Naive thymus-derived CD4-positive, alpha-beta T cell (primary cell): ENCODE results near the gene CSF1. TPM values are rescaled to one million over a fixed set of nuclear protein-coding genes. Genes with fewer than 3 reads are reported as not detected.
A peak's percentile ranks its signal among the peaks of the same experiment; 100 is the strongest.
"Not testable (repeated sequence)": the region's sequence is repeated elsewhere in the genome, so short reads cannot be mapped to it uniquely, and the experiment has no call there.

ENCODE experiments used
- ATAC-seq: fragments of 150-1000 bp; cut with Tn5 transposase; 2 replicates; pipeline ENCODE4 v1.10.0; 2021; ENCODE audit warnings: mild to moderate bottlenecking, moderate library complexity
- CTCF ChIA-PET: fragments of 350-600 bp; sonication (Branson Sonifier 250); formaldehyde crosslinking; loops from one replicate; lab custom pipeline; 2021; ENCODE audit warnings: antibody characterized with exemption; lab: Charles Lee
- POLR2A ChIA-PET: fragments of 350-600 bp; sonication (Branson Sonifier 250); formaldehyde crosslinking; loops from one replicate; lab custom pipeline; 2021; ENCODE audit warnings: antibody characterized with exemption, inconsistent platforms; lab: Charles Lee
- DNase-seq, 9 donors: peaks; one replicate each; pipeline versions ENCODE4 v3.0.0 to v3.0.0-alpha.2; 2020 to 2022; ENCODE audit warnings: mixed read lengths in 1 of 9
- H3K27ac ChIP-seq: one replicate; pipeline ENCODE4 v1.7.0; 2013; ENCODE audit warnings: mild to moderate bottlenecking, low read depth, low read length, moderate library complexity
- H3K27me3 ChIP-seq, 2 donors: one replicate each; pipeline ENCODE4 v1.7.0; 2013; ENCODE audit warnings: low read length in 2 of 2, mild to moderate bottlenecking in 2 of 2, moderate library complexity in 2 of 2; ENCODE audit not compliant: control insufficient read depth in 2 of 2, insufficient read depth in 2 of 2
- H3K36me3 ChIP-seq, 3 experiments: 1 replicate in 2 of 3; 2 replicates in 1 of 3; pipeline ENCODE4 v1.7.0; 2013; ENCODE audit warnings: low read length in 3 of 3, mild to moderate bottlenecking in 3 of 3, moderate library complexity in 1 of 3; ENCODE audit not compliant: insufficient read depth in 3 of 3, control insufficient read depth in 2 of 3
- H3K4me1 ChIP-seq, 2 donors: one replicate each; pipeline ENCODE4 v1.7.0; 2013; ENCODE audit warnings: low read length in 2 of 2, mild to moderate bottlenecking in 2 of 2, moderate library complexity in 1 of 2; ENCODE audit not compliant: control insufficient read depth in 2 of 2, insufficient read depth in 2 of 2
- H3K4me3 ChIP-seq: 2 replicates; pipeline ENCODE4 v1.7.0; 2013; ENCODE audit warnings: mild to moderate bottlenecking, low read length
- H3K9me3 ChIP-seq, 3 experiments: 1 replicate in 2 of 3; 2 replicates in 1 of 3; pipeline ENCODE4 v1.7.0; 2013; ENCODE audit warnings: low read length in 3 of 3; ENCODE audit not compliant: control insufficient read depth in 2 of 3
- H3K27ac Mint-ChIP-seq, 9 donors: one replicate each; pipeline ENCODE4 v1.8.0; 2020 to 2022; ENCODE audit warnings: mixed read lengths in 9 of 9, mild to moderate bottlenecking in 8 of 9, moderate library complexity in 5 of 9, inconsistent platforms in 2 of 9
- H3K27me3 Mint-ChIP-seq, 5 donors: one replicate each; pipeline ENCODE4 v1.8.0; 2021 to 2022; ENCODE audit warnings: mixed read lengths in 5 of 5, mild to moderate bottlenecking in 1 of 5
- H3K36me3 Mint-ChIP-seq, 5 donors: one replicate each; pipeline ENCODE4 v1.8.0; 2020 to 2022; ENCODE audit warnings: mixed read lengths in 5 of 5, mild to moderate bottlenecking in 3 of 5, inconsistent platforms in 1 of 5
- H3K4me1 Mint-ChIP-seq, 7 donors: one replicate each; pipeline ENCODE4 v1.8.0; 2020 to 2022; ENCODE audit warnings: mixed read lengths in 7 of 7, mild to moderate bottlenecking in 3 of 7, inconsistent platforms in 1 of 7
- H3K4me3 Mint-ChIP-seq, 10 donors: one replicate each; pipeline ENCODE4 v1.8.0; 2020 to 2022; ENCODE audit warnings: mild to moderate bottlenecking in 10 of 10, mixed read lengths in 10 of 10, moderate library complexity in 6 of 10, inconsistent platforms in 2 of 10
- H3K9me3 Mint-ChIP-seq, 11 donors: one replicate each; pipeline ENCODE4 v1.8.0; 2020 to 2022; ENCODE audit warnings: mixed read lengths in 11 of 11, mild to moderate bottlenecking in 4 of 11, inconsistent platforms in 1 of 11, moderate library complexity in 1 of 11
- intact Hi-C, 2 donors: fragments of 100-400 bp; cut with micrococcal nuclease; formaldehyde crosslinking; loops; one replicate each; pipeline ENCODE4 v1.15.1; 2023
- polyA plus RNA-seq, 2 donors: library from polyadenylated mRNA; unstranded; fragments of 300-500 nt; fragmentation: Illumina TruSeq; gene quantifications; one replicate each; pipeline ENCODE4 v1.2.3, GENCODE V29; 2021
- total RNA-seq, 6 experiments: library from RNA in 5 of 6; stranded (reverse) in 5 of 6; gene quantifications; 1 replicate in 5 of 6; 2 replicates in 1 of 6; pipeline ENCODE4 v1.2.3 and lab custom pipeline; 2021 to 2026

Gene CSF1
- total and polyA plus RNA-seq, 7 experiments from 2014 or later = 0.94 to 125 (median 2.2) TPM

GRCh38 chr1:109950509-109950908 lies 39.9 kb downstream of the CSF1 start:
- Histone ChIP-seq H3K27ac (no peak overlapping the region), H3K36me3 (no peaks in the 10 kb centered on the region), H3K9me3 (no peaks in the 10 kb centered on the region), H3K4me1 (no peaks in the 10 kb centered on the region), H3K4me3 (no peak overlapping the region), H3K27me3 (no peaks in the 10 kb centered on the region)
- Mint-ChIP-seq H3K4me1 (peaks cover 0 to 6% (median 0%) of the 10 kb centered on the region in 7 donors), H3K27me3 (peaks cover 0 to 11% (median 4%) of the 10 kb centered on the region in 5 donors), H3K27ac (peak overlapping the region in 1 of 9 donors; percentile 29), H3K9me3 (no peaks in the 10 kb centered on the region), H3K4me3 (no peak overlapping the region), H3K36me3 (peaks cover 0 to 3% (median 0%) of the 10 kb centered on the region in 5 donors)
- ChIA-PET POLR2A (no interaction called here), CTCF (no interaction called here)
- no peak for ATAC-seq
- intact Hi-C loops = no loop called here
- no peak for DNase-seq

GRCh38 chr1:109951501-109951900 lies 40.9 kb downstream of the CSF1 start:
- H3K9me3 ChIP-seq, H3K4me3 ChIP-seq, H3K27ac Mint-ChIP-seq, H3K36me3 ChIP-seq, H3K4me1 ChIP-seq, H3K27me3 Mint-ChIP-seq, DNase-seq, H3K4me3 Mint-ChIP-seq, POLR2A ChIA-PET, ATAC-seq, H3K36me3 Mint-ChIP-seq, H3K4me1 Mint-ChIP-seq, H3K9me3 Mint-ChIP-seq, H3K27me3 ChIP-seq, intact Hi-C loops, H3K27ac ChIP-seq, CTCF ChIA-PET: not testable (repeated sequence)

GRCh38 chr1:109954041-109954512 lies 43.4 kb downstream of the CSF1 start:
- no peaks in the 10 kb centered on the region for H3K9me3 Mint-ChIP-seq
- Histone ChIP-seq H3K9me3 (no peaks in the 10 kb centered on the region), H3K27me3 (no peaks in the 10 kb centered on the region), H3K27ac (no peak overlapping the region), H3K4me3 (no peak overlapping the region), H3K4me1 (no peaks in the 10 kb centered on the region), H3K36me3 (no peaks in the 10 kb centered on the region)
- no peak for ATAC-seq
- DNase-seq = no peak
- no peak overlapping the region for H3K4me3 Mint-ChIP-seq
- H3K27ac Mint-ChIP-seq = no peak overlapping the region
- CTCF ChIA-PET = no interaction called here
- intact Hi-C loops = no loop called here
- H3K4me1 Mint-ChIP-seq = no peaks in the 10 kb centered on the region
- no peaks in the 10 kb centered on the region for H3K36me3 Mint-ChIP-seq
- peaks cover 6 to 22% (median 10%) of the 10 kb centered on the region in 5 donors for H3K27me3 Mint-ChIP-seq
- POLR2A ChIA-PET = no interaction called here

GRCh38 chr1:109959632-109959973 lies 49.0 kb downstream of the CSF1 start:
- Mint-ChIP-seq H3K4me1 (peaks cover 0 to 5% (median 0%) of the 10 kb centered on the region in 7 donors), H3K9me3 (no peaks in the 10 kb centered on the region), H3K27me3 (peaks cover 6 to 39% (median 18%) of the 10 kb centered on the region in 5 donors), H3K27ac (no peak overlapping the region), H3K36me3 (no peaks in the 10 kb centered on the region), H3K4me3 (no peak overlapping the region)
- Histone ChIP-seq H3K27ac (no peak overlapping the region), H3K9me3 (no peaks in the 10 kb centered on the region), H3K36me3 (no peaks in the 10 kb centered on the region), H3K27me3 (no peaks in the 10 kb centered on the region), H3K4me1 (no peaks in the 10 kb centered on the region), H3K4me3 (no peak overlapping the region)
- DNase-seq (no peak), ATAC-seq (no peak)
- CTCF ChIA-PET = interaction anchor here (0.6 to 2.5 kb wide), 2 partner anchors 24 to 127 kb away, joined by 3 to 10 read pairs; partner anchors contain the start of gene AHCYL1
- intact Hi-C loops = no loop called here
- POLR2A ChIA-PET = no interaction called here

- ATAC-seq (no peak), DNase-seq (no peak)
- H3K27ac Mint-ChIP-seq = no peak overlapping the region
- H3K4me1 Mint-ChIP-seq = peaks cover 0 to 5% (median 0%) of the 10 kb centered on the region in 7 donors
- Histone ChIP-seq H3K9me3 (no peaks in the 10 kb centered on the region), H3K27ac (no peak overlapping the region), H3K27me3 (no peaks in the 10 kb centered on the region), H3K36me3 (no peaks in the 10 kb centered on the region), H3K4me3 (no peak overlapping the region), H3K4me1 (no peaks in the 10 kb centered on the region)
- peaks cover 0 to 3% (median 0%) of the 10 kb centered on the region in 5 donors for H3K36me3 Mint-ChIP-seq
- no peak overlapping the region for H3K4me3 Mint-ChIP-seq
- peaks cover 0 to 4% (median under 1%) of the 10 kb centered on the region in 11 donors for H3K9me3 Mint-ChIP-seq
- ChIA-PET POLR2A (no interaction called here), CTCF (interaction anchor here (0.6 to 2.5 kb wide), 2 partner anchors 24 to 127 kb away, joined by 3 to 10 read pairs; partner anchors contain the start of gene AHCYL1)
- peaks cover 9 to 42% (median 18%) of the 10 kb centered on the region in 5 donors for H3K27me3 Mint-ChIP-seq
- intact Hi-C loops = no loop called here
Measured at GRCh38 chr1:109959974-109960744, 49.5 kb downstream of the CSF1 start.

- H3K27me3 ChIP-seq = no peaks in the 10 kb centered on the region
- Mint-ChIP-seq H3K4me1 (peaks cover 0 to 5% (median 0%) of the 10 kb centered on the region in 7 donors), H3K36me3 (peaks cover 0 to 7% (median 0%) of the 10 kb centered on the region in 5 donors), H3K27me3 (peaks cover 10 to 46% (median 19%) of the 10 kb centered on the region in 5 donors), H3K4me3 (no peak overlapping the region), H3K27ac (no peak overlapping the region), H3K9me3 (peaks cover 0 to 9% (median 4%) of the 10 kb centered on the region in 11 donors)
- DNase-seq = no peak
- H3K4me3 ChIP-seq = no peak overlapping the region
- ATAC-seq = no peak
- H3K9me3 ChIP-seq = no peaks in the 10 kb centered on the region
- no peaks in the 10 kb centered on the region for H3K4me1 ChIP-seq
- intact Hi-C loops = no loop called here
- ChIA-PET CTCF (interaction anchor here (0.8 kb wide), 1 partner anchor 332 kb away, joined by 3 read pairs; no protein-coding TSS in a partner anchor), POLR2A (no interaction called here)
- no peak overlapping the region for H3K27ac ChIP-seq
- H3K36me3 ChIP-seq = no peaks in the 10 kb centered on the region
Measured at GRCh38 chr1:109960745-109961094, 50.1 kb downstream of the CSF1 start.
